ENCODE measurements around the gene NUP54.

DNA sequence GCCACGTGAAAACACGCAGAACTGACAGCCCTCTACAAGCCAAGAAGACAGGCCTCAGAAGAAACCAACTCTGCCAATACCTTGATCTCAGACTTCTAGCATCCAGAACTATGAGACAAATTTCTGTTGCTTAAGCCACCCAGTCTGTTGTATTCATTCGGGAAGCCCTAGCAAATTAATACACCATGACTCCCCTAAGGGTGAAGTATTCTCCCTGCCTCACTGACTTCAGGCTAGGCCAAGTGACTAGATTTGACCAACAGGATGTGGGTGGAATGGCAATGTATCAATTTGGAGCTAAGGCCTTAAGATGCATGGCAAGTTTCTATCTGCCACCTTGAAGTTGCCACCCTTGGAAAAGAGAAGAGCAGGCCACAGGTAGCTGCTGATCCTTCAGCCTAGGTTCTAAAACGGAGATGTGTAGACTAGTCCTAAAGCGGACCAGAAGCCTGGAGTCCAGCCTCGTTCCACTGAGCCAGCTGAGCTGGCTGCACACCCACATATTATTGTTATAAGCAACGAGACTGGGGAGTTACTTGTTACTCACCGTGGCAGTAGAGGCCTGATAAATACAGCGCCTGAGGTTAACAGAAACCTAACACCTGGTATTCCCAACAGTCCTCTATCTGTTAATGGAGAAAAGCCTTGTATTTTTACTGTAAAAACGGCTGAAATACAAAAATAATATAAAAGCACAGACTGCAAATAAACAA is 49.0 kb upstream of the NUP54 start:
- TF ChIP-seq, protein P1, sequence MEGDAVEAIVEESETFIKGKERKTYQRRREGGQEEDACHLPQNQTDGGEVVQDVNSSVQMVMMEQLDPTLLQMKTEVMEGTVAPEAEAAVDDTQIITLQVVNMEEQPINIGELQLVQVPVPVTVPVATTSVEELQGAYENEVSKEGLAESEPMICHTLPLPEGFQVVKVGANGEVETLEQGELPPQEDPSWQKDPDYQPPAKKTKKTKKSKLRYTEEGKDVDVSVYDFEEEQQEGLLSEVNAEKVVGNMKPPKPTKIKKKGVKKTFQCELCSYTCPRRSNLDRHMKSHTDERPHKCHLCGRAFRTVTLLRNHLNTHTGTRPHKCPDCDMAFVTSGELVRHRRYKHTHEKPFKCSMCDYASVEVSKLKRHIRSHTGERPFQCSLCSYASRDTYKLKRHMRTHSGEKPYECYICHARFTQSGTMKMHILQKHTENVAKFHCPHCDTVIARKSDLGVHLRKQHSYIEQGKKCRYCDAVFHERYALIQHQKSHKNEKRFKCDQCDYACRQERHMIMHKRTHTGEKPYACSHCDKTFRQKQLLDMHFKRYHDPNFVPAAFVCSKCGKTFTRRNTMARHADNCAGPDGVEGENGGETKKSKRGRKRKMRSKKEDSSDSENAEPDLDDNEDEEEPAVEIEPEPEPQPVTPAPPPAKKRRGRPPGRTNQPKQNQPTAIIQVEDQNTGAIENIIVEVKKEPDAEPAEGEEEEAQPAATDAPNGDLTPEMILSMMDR (IDR thresholded peaks at IDR 0.05): no peak
- TF ChIP-seq POLR2A (IDR thresholded peaks at IDR 0.05): no peak
